ENCODE results near the gene WDFY4.

DNA sequence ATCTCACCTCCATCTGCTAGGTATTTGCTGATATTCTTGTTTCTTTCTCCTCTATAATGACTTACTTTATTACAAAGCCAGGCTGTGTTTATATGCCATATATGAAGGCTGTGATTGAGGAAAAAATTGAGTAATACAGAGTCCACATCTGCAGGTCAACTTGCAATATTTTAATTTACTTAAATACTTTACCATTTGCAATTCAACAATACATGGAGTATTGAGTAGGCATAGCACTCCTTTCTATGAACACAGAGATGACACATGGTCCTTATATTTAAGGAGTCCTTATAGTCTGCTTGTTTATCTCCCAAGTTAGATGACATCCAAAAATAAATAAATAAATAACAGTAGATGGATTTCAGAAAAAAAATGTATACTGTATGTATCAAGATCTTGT is 158.5 kb downstream of the WDFY4 start:
- TF ChIP-seq POLR2AphosphoS5 (IDR thresholded peaks at IDR 0.05), result no peak
- TF ChIP-seq, protein P1, sequence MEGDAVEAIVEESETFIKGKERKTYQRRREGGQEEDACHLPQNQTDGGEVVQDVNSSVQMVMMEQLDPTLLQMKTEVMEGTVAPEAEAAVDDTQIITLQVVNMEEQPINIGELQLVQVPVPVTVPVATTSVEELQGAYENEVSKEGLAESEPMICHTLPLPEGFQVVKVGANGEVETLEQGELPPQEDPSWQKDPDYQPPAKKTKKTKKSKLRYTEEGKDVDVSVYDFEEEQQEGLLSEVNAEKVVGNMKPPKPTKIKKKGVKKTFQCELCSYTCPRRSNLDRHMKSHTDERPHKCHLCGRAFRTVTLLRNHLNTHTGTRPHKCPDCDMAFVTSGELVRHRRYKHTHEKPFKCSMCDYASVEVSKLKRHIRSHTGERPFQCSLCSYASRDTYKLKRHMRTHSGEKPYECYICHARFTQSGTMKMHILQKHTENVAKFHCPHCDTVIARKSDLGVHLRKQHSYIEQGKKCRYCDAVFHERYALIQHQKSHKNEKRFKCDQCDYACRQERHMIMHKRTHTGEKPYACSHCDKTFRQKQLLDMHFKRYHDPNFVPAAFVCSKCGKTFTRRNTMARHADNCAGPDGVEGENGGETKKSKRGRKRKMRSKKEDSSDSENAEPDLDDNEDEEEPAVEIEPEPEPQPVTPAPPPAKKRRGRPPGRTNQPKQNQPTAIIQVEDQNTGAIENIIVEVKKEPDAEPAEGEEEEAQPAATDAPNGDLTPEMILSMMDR (IDR thresholded peaks at IDR 0.05), result no peak
- no peak for TF ChIP-seq POLR2A (IDR thresholded peaks at IDR 0.05)

Measured in breast epithelium (tissue), 3 donors.